ENCODE measurements around the gene TEDC1.
"Not testable (repeated sequence)": the region's sequence is repeated elsewhere in the genome, so short reads cannot be mapped to it uniquely, and the experiment has no call there.

TEDC1 gene

GRCh38 chr14:105536691-105537579 is 45.9 kb downstream of the TEDC1 start:
- Mint-ChIP-seq H3K9me3 (no peaks in the 10 kb centered on the region), H3K27me3 (ENCODE audit: low read depth) (peaks cover 16% of the 10 kb centered on the region), H3K27ac (no peak overlapping the region), H3K4me3 (no peak overlapping the region), H3K36me3 (ENCODE audit: low read depth) (no peaks in the 10 kb centered on the region), H3K4me1 (ENCODE audit: low read depth) (no peaks in the 10 kb centered on the region)

GRCh38 chr14:105537580-105538474 is 46.8 kb downstream of the TEDC1 start:
- H3K27ac Mint-ChIP-seq, result no peak overlapping the region
- peaks cover 16% of the 10 kb centered on the region for H3K27me3 Mint-ChIP-seq (ENCODE audit: low read depth)
- H3K4me1 Mint-ChIP-seq (ENCODE audit: low read depth), result no peaks in the 10 kb centered on the region
- no peaks in the 10 kb centered on the region for H3K9me3 Mint-ChIP-seq
- no peaks in the 10 kb centered on the region for H3K36me3 Mint-ChIP-seq (ENCODE audit: low read depth)
- H3K4me3 Mint-ChIP-seq, result no peak overlapping the region

- H3K4me3 Mint-ChIP-seq, result no peak overlapping the region
- H3K27ac Mint-ChIP-seq, result no peak overlapping the region
- H3K27me3 Mint-ChIP-seq (ENCODE audit: low read depth), result peaks cover 21% of the 10 kb centered on the region
- H3K36me3 Mint-ChIP-seq (ENCODE audit: low read depth), result no peaks in the 10 kb centered on the region
- no peaks in the 10 kb centered on the region for H3K4me1 Mint-ChIP-seq (ENCODE audit: low read depth)
- no peaks in the 10 kb centered on the region for H3K9me3 Mint-ChIP-seq
Measured at GRCh38 chr14:105538481-105539049, 47.5 kb downstream of the TEDC1 start.

- no peaks in the 10 kb centered on the region for H3K4me1 Mint-ChIP-seq (ENCODE audit: low read depth)
- no peaks in the 10 kb centered on the region for H3K9me3 Mint-ChIP-seq
- peaks cover 24% of the 10 kb centered on the region for H3K27me3 Mint-ChIP-seq (ENCODE audit: low read depth)
- H3K36me3 Mint-ChIP-seq (ENCODE audit: low read depth), result no peaks in the 10 kb centered on the region
- no peak overlapping the region for H3K4me3 Mint-ChIP-seq
- no peak overlapping the region for H3K27ac Mint-ChIP-seq
Measured at GRCh38 chr14:105540811-105541210, 49.8 kb downstream of the TEDC1 start.

- Mint-ChIP-seq H3K4me1 (ENCODE audit: low read depth) (no peaks in the 10 kb centered on the region), H3K27ac (no peak overlapping the region)
Measured at GRCh38 chr14:105541218-105541875, 50.3 kb downstream of the TEDC1 start.

GRCh38 chr14:105545676-105546075 is 54.6 kb downstream of the TEDC1 start:
- not testable (repeated sequence) for H3K4me1 Mint-ChIP-seq (ENCODE audit: low read depth); H3K36me3 Mint-ChIP-seq (ENCODE audit: low read depth); H3K9me3 Mint-ChIP-seq; H3K27ac Mint-ChIP-seq; H3K4me3 Mint-ChIP-seq
- peaks cover 24% of the 10 kb centered on the region for H3K27me3 Mint-ChIP-seq (ENCODE audit: low read depth)

More at GRCh38 chr14:105541218-105541875, 50.3 kb downstream of the TEDC1 start:
- no peaks in the 10 kb centered on the region for H3K9me3 Mint-ChIP-seq
- H3K27me3 Mint-ChIP-seq (ENCODE audit: low read depth), result peaks cover 24% of the 10 kb centered on the region
- H3K36me3 Mint-ChIP-seq (ENCODE audit: low read depth), result no peaks in the 10 kb centered on the region
- no peak overlapping the region for H3K4me3 Mint-ChIP-seq

GRCh38 chr14:105546410-105546809 is 55.4 kb downstream of the TEDC1 start:
- H3K27ac Mint-ChIP-seq; H3K9me3 Mint-ChIP-seq; H3K4me3 Mint-ChIP-seq; H3K4me1 Mint-ChIP-seq (ENCODE audit: low read depth); H3K36me3 Mint-ChIP-seq (ENCODE audit: low read depth): not testable (repeated sequence)
- peaks cover 24% of the 10 kb centered on the region for H3K27me3 Mint-ChIP-seq (ENCODE audit: low read depth)

GRCh38 chr14:105547072-105547471 is 56.0 kb downstream of the TEDC1 start:
- H3K27ac Mint-ChIP-seq; H3K4me3 Mint-ChIP-seq; H3K36me3 Mint-ChIP-seq (ENCODE audit: low read depth); H3K4me1 Mint-ChIP-seq (ENCODE audit: low read depth); H3K9me3 Mint-ChIP-seq: not testable (repeated sequence)
- peaks cover 21% of the 10 kb centered on the region for H3K27me3 Mint-ChIP-seq (ENCODE audit: low read depth)

- Mint-ChIP-seq H3K9me3 (no peaks in the 10 kb centered on the region), H3K4me1 (ENCODE audit: low read depth) (no peaks in the 10 kb centered on the region), H3K27me3 (ENCODE audit: low read depth) (peaks cover 26% of the 10 kb centered on the region), H3K36me3 (ENCODE audit: low read depth) (no peaks in the 10 kb centered on the region), H3K4me3 (no peak overlapping the region), H3K27ac (no peak overlapping the region)
Measured at GRCh38 chr14:105547741-105548169, 56.7 kb downstream of the TEDC1 start.

All from T-helper 1 cell treated with Interleukin-12 subunit alpha and Interleukin-12 subunit beta and Interleukin-4 antibody, amounts not matched to agents 30 μg/mL and 1 μg/mL, for 36 hours (primary cell).